Tibial nerve (tissue), 4 donors: ENCODE data around the gene IGLL5. TPM values are rescaled to one million over a fixed set of nuclear protein-coding genes. Genes with fewer than 3 reads are reported as not detected.

ENCODE experiments used
- DNase-seq, 2 donors: peaks; one replicate each; pipeline ENCODE4 v3.0.0-alpha.2; 2019; ENCODE audit warnings: low spot score in 2 of 2
- H3K27ac ChIP-seq, 4 donors: fragments of 200-600 bp; sonication (generic) in 3 of 4; one replicate each; pipeline ENCODE4 v1.5.1; 2017 to 2019; ENCODE audit warnings: mild to moderate bottlenecking in 1 of 4
- H3K27me3 ChIP-seq, 2 donors: fragments of 200-600 bp; sonication (generic) in 1 of 2; one replicate each; pipeline versions ENCODE4 v1.5.1 to v1.6.0; 2017 to 2019
- H3K36me3 ChIP-seq, 3 donors: fragments of 200-600 bp; sonication (generic); one replicate each; pipeline ENCODE4 v1.5.1; 2018 to 2019
- H3K4me1 ChIP-seq, 4 donors: fragments of 200-600 bp; sonication (generic) in 3 of 4; one replicate each; pipeline ENCODE4 v1.5.1; 2017 to 2019
- H3K4me3 ChIP-seq, 4 donors: fragments of 200-600 bp; sonication (generic) in 3 of 4; one replicate each; pipeline ENCODE4 v1.5.1; 2017 to 2019; ENCODE audit warnings: mild to moderate bottlenecking in 1 of 4, moderate library complexity in 1 of 4
- H3K9me3 ChIP-seq, 4 donors: fragments of 200-600 bp; sonication (generic) in 3 of 4; one replicate each; pipeline ENCODE4 v1.5.1; 2017 to 2019
- CTCF ChIP-seq, 5 experiments: fragments of 200-600 bp in 3 of 5; fragments of 450-650 bp in 2 of 5; sonication (generic) in 3 of 5; IDR thresholded peaks; one replicate each; pipeline ENCODE4 v1.5.1; 2016 to 2019; ENCODE audit warnings: antibody characterized with exemption in 5 of 5, mild to moderate bottlenecking in 3 of 5, moderate library complexity in 2 of 5
- EP300 ChIP-seq, 2 donors: sonication (generic); formaldehyde crosslinking; IDR thresholded peaks; one replicate each; pipeline ENCODE4 v1.6.1; 2017; ENCODE audit warnings: antibody characterized with exemption in 2 of 2, mild to moderate bottlenecking in 1 of 2
- POLR2A ChIP-seq, 2 donors: fragments of 450-650 bp; IDR thresholded peaks; one replicate each; pipeline ENCODE4 v1.6.1; 2017; ENCODE audit warnings: antibody characterized with exemption in 2 of 2, mild to moderate bottlenecking in 2 of 2, moderate library complexity in 2 of 2
- WGBS, 2 donors: methylation state at CpG; one replicate each; pipeline ENCODE4 v1.1.5; 2018; 5-methylcytosine and 5-hydroxymethylcytosine counted together
- total RNA-seq, 4 donors: library from RNA; depleted of rRNA; stranded (reverse); fragments of >200 nt; gene quantifications; one replicate each; pipeline ENCODE4 v1.1.0, GENCODE V29; 2016

IGLL5 gene
- total RNA-seq, 4 donors from 2014 or later: 0.66 to 2.7 (median 2.1) TPM; not detected in 1

- H3K9me3 ChIP-seq: no peaks in the 10 kb centered on the region
- H3K4me3 ChIP-seq: no peak overlapping the region
- TF ChIP-seq POLR2A (IDR thresholded peaks at IDR 0.05) (no peak), CTCF (IDR thresholded peaks at IDR 0.05) (no peak), EP300 (IDR thresholded peaks at IDR 0.05) (no peak)
- no peaks in the 10 kb centered on the region for H3K27me3 ChIP-seq
- DNase-seq: no peak
- no peak overlapping the region for H3K27ac ChIP-seq
- H3K36me3 ChIP-seq: no peaks in the 10 kb centered on the region
- peaks cover 0 to 5% (median 0%) of the 10 kb centered on the region in 4 donors for H3K4me1 ChIP-seq
- WGBS, 2 donors: 67 to 71% methylated on average over 3 to 4 of the region's 4 CpGs
Measured at GRCh38 chr22:22923930-22924329, 36.3 kb downstream of the IGLL5 start.

GRCh38 chr22:22924369-22925145, 36.9 kb downstream of the IGLL5 start:
- Histone ChIP-seq H3K4me1 (peaks cover 0 to 5% (median 0%) of the 10 kb centered on the region in 4 donors), H3K36me3 (no peaks in the 10 kb centered on the region), H3K4me3 (no peak overlapping the region), H3K27ac (no peak overlapping the region), H3K27me3 (no peaks in the 10 kb centered on the region), H3K9me3 (no peaks in the 10 kb centered on the region)
- WGBS, 2 donors: 82 to 83% methylated on average over 9 of the region's 9 CpGs
- TF ChIP-seq EP300 (IDR thresholded peaks at IDR 0.05) (no peak), CTCF (IDR thresholded peaks at IDR 0.05) (no peak), POLR2A (IDR thresholded peaks at IDR 0.05) (no peak)
- DNase-seq: no peak

- 83 to 89% methylated on average over 12 to 13 of the region's 14 CpGs for WGBS, 2 donors
Measured at GRCh38 chr22:22925146-22925804, 37.7 kb downstream of the IGLL5 start.

GRCh38 chr22:22925805-22926369, 38.3 kb downstream of the IGLL5 start:
- Histone ChIP-seq H3K27me3 (no peaks in the 10 kb centered on the region), H3K4me3 (no peak overlapping the region), H3K4me1 (peaks cover 0 to 5% (median 0%) of the 10 kb centered on the region in 4 donors), H3K36me3 (no peaks in the 10 kb centered on the region), H3K27ac (no peak overlapping the region), H3K9me3 (no peaks in the 10 kb centered on the region)
- DNase-seq: no peak
- TF ChIP-seq POLR2A (IDR thresholded peaks at IDR 0.05) (no peak), EP300 (IDR thresholded peaks at IDR 0.05) (no peak), CTCF (IDR thresholded peaks at IDR 0.05) (no peak)
- WGBS, 2 donors: 55 to 60% methylated on average over 8 of the region's 8 CpGs

More at GRCh38 chr22:22925146-22925804, 37.7 kb downstream of the IGLL5 start:
- H3K4me3 ChIP-seq: no peak overlapping the region
- TF ChIP-seq CTCF (IDR thresholded peaks at IDR 0.05) (no peak), EP300 (IDR thresholded peaks at IDR 0.05) (no peak), POLR2A (IDR thresholded peaks at IDR 0.05) (no peak)
- no peaks in the 10 kb centered on the region for H3K36me3 ChIP-seq
- no peak for DNase-seq
- H3K27me3 ChIP-seq: no peaks in the 10 kb centered on the region
- H3K4me1 ChIP-seq: peaks cover 0 to 5% (median 0%) of the 10 kb centered on the region in 4 donors
- no peak overlapping the region for H3K27ac ChIP-seq
- H3K9me3 ChIP-seq: no peaks in the 10 kb centered on the region
